Measurements from ENCODE around the gene VSIR.

The VSIR gene

GRCh38 chr10:71753960-71754505 lies 19.3 kb downstream of the VSIR start:
- H3K9ac ChIP-seq (ENCODE audit: low read depth, low read length): no peak overlapping the region
- H3K36me3 ChIP-seq (ENCODE audit: insufficient read depth, low read length): no peaks in the 10 kb centered on the region
- peaks cover 5% of the 10 kb centered on the region; the same call in 1 of the 2 replicates for H3K4me1 ChIP-seq (ENCODE audit: insufficient read depth, low read length)
- H3K9me3 ChIP-seq (ENCODE audit: control insufficient read depth, insufficient read depth, low read length): no peaks in the 10 kb centered on the region

DNA sequence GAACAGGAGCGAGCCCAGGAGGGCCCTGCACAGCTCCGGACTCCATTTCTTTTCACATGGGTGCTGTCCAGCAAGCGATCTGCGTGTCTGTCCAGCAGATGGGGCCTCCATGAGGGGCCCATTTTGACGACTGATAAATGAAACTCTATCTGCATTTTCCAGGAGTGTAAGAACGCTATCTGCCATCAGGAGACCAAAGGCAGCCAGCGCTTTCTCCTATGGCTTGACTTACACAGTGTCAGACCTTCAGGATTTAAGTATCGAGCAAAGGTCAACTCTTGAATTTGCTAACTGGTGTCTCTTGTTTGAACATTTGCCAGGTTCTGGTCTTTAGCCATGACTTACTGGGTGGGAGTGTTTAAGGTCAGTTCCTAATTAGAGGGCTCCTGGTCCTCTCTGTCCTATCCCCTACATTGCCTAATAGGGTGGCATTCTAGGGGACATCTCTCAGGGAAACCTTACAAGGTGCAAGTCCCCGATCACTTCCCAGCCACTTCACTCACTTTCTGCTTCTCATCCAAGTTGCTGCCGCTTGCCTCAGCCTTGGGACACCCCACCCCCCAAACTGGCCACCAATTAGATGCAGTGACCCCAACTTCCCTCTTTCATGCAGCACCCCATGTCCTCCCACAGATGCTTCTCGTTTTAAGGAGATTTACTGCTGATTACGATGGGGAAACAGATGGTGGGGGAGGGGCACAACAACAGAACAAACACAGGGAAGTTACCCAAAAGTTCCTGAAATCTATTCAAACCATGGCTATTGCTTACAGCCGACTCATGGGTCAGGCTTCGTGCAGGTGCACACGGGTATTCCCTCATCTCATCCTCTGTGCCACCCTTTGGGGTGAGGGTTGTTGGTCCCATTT lies 20.0 kb downstream of the VSIR start:
- Histone ChIP-seq H3K9me3 (ENCODE audit: control insufficient read depth, insufficient read depth, low read length) (no peaks in the 10 kb centered on the region), H3K9ac (ENCODE audit: low read depth, low read length) (no peak overlapping the region), H3K4me1 (ENCODE audit: insufficient read depth, low read length) (peaks cover 5% of the 10 kb centered on the region; the same call in 1 of the 2 replicates), H3K36me3 (ENCODE audit: insufficient read depth, low read length) (no peaks in the 10 kb centered on the region)

DNA sequence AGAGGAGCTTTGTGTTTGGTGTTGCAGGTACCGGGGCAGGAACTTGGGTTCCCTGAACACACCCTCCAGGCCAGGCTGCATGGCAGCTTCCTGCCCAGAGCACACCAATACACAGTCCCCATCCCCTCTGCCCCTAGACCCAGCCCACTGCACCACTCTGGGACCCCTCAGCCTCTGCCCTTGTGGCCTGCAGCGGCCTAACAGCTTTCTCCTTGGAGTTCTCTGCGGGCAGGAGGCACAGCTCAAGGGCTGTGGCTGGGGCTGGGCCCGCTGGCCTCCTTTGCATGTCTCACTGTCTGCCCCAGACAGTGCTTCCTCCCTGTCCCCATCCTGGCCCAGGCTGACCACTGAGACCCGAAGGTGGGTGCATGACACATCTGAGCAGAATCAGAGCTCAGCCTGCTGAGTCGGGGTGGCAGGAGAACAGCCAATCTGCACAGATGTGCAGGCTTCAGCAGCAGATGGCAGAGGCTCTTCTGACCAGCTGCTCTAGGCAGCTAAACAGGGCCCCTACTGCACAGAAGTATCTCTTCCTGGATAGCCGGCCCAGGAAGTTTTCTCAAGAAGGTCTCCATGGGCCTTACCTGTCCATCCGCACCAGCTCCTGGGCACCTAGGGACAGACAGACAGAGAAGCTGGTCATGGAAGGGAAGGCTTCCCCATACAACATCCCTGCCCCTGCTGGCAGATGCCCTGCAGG lies 20.8 kb downstream of the VSIR start:
- H3K36me3 ChIP-seq (ENCODE audit: insufficient read depth, low read length): no peaks in the 10 kb centered on the region
- H3K9me3 ChIP-seq (ENCODE audit: control insufficient read depth, insufficient read depth, low read length): no peaks in the 10 kb centered on the region
- peaks cover 4% of the 10 kb centered on the region; the same call in 1 of the 2 replicates for H3K4me1 ChIP-seq (ENCODE audit: insufficient read depth, low read length)
- no peak overlapping the region for H3K9ac ChIP-seq (ENCODE audit: low read depth, low read length)

- H3K9ac ChIP-seq (ENCODE audit: low read depth, low read length): no peak overlapping the region
- peaks cover 7% of the 10 kb centered on the region; the same call in 1 of the 2 replicates for H3K4me1 ChIP-seq (ENCODE audit: insufficient read depth, low read length)
- H3K36me3 ChIP-seq (ENCODE audit: insufficient read depth, low read length): no peaks in the 10 kb centered on the region
- H3K9me3 ChIP-seq (ENCODE audit: control insufficient read depth, insufficient read depth, low read length): no peaks in the 10 kb centered on the region
Observed at GRCh38 chr10:71751515-71752224, 21.6 kb downstream of the VSIR start.

- Histone ChIP-seq H3K36me3 (ENCODE audit: insufficient read depth, low read length) (no peaks in the 10 kb centered on the region), H3K9ac (ENCODE audit: low read depth, low read length) (no peak overlapping the region), H3K9me3 (ENCODE audit: control insufficient read depth, insufficient read depth, low read length) (no peaks in the 10 kb centered on the region), H3K4me1 (ENCODE audit: insufficient read depth, low read length) (peaks cover 12% of the 10 kb centered on the region; the same call in 1 of the 2 replicates)
Observed at GRCh38 chr10:71750986-71751385, 22.3 kb downstream of the VSIR start.

GRCh38 chr10:71750124-71750841 lies 23.0 kb downstream of the VSIR start:
- no peaks in the 10 kb centered on the region for H3K9me3 ChIP-seq (ENCODE audit: control insufficient read depth, insufficient read depth, low read length)
- H3K36me3 ChIP-seq (ENCODE audit: insufficient read depth, low read length): no peaks in the 10 kb centered on the region
- peaks cover 12% of the 10 kb centered on the region; the same call in 1 of the 2 replicates for H3K4me1 ChIP-seq (ENCODE audit: insufficient read depth, low read length)
- no peak overlapping the region for H3K9ac ChIP-seq (ENCODE audit: low read depth, low read length)

DNA sequence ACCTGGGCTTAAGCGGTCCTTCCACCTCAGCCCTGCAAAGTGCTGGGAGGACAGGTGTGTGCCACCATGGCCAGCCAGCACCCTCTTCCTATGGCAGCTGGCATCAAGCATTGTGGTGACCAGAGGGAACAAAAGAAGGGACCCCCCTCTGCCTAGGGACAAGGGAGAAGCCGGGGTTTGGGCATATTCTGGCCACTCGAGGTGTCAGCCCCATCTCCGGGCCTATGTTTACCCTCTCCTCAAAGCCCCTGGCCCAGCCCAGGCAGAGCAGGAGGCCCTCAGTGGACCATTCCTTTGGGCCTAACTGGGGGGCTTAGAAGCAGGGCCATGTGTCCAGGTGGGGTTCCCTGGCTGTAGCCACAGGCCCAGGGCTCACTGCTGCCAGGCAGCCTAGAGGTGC lies 23.9 kb downstream of the VSIR start:
- H3K9ac ChIP-seq (ENCODE audit: low read depth, low read length): no peak overlapping the region
- H3K36me3 ChIP-seq (ENCODE audit: insufficient read depth, low read length): no peaks in the 10 kb centered on the region
- no peaks in the 10 kb centered on the region for H3K9me3 ChIP-seq (ENCODE audit: control insufficient read depth, insufficient read depth, low read length)
- peaks cover 12% of the 10 kb centered on the region; the same call in 1 of the 2 replicates for H3K4me1 ChIP-seq (ENCODE audit: insufficient read depth, low read length)

GRCh38 chr10:71748671-71749191 lies 24.6 kb downstream of the VSIR start:
- H3K36me3 ChIP-seq (ENCODE audit: insufficient read depth, low read length): no peaks in the 10 kb centered on the region
- no peak overlapping the region for H3K9ac ChIP-seq (ENCODE audit: low read depth, low read length)
- peaks cover 12% of the 10 kb centered on the region; the same call in 1 of the 2 replicates for H3K4me1 ChIP-seq (ENCODE audit: insufficient read depth, low read length)
- no peaks in the 10 kb centered on the region for H3K9me3 ChIP-seq (ENCODE audit: control insufficient read depth, insufficient read depth, low read length)

DNA sequence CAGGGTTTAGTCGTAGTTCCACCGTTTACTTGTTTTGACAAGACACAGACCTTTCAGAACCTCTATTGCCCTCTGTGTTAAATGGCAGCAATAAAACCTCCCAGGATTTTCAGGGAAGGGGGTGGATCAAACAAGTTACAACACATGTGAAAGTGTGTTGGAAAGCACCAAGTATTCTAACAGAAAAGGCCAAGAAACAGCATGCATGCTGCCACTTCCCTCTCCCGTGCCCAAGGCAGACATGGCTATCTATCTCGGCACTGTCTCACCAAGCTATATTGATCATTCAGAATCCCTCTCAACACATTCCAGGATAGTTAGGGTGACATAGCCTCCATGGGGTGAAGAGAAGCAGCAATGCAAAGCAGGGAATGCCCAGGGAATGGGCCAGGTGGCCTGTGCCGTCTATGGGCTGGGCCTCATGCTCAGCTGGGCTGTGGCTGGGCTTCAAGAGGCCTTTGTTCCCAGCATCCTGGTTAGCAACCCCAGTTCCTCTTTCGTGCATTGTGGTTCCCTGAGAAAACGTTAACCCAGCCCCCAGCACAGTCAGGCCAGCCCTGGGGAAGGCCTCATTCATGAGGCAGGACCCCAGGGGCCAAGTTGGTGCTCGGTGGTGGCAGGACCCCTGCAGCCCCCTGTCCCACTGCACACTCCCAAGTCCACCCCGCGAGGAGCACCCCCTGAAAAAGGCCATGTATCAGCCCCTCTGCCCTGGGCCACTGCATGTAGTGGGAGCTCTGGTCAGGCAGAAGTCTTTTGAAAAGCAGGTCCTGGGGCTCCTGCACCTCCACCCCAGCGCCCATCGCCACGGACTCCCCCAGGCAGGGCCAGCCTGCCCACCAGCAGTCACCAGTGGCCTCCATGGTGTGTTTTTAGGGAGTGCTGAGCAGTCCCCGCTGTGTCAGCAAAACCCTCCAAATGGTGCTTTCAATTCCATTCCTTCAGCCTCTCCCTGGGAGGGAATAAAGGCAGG lies 25.5 kb downstream of the VSIR start:
- peaks cover 12% of the 10 kb centered on the region; the same call in 1 of the 2 replicates for H3K4me1 ChIP-seq (ENCODE audit: insufficient read depth, low read length)
- H3K36me3 ChIP-seq (ENCODE audit: insufficient read depth, low read length): no peaks in the 10 kb centered on the region
- no peaks in the 10 kb centered on the region for H3K9me3 ChIP-seq (ENCODE audit: control insufficient read depth, insufficient read depth, low read length)
- H3K9ac ChIP-seq (ENCODE audit: low read depth, low read length): no peak overlapping the region

DNA sequence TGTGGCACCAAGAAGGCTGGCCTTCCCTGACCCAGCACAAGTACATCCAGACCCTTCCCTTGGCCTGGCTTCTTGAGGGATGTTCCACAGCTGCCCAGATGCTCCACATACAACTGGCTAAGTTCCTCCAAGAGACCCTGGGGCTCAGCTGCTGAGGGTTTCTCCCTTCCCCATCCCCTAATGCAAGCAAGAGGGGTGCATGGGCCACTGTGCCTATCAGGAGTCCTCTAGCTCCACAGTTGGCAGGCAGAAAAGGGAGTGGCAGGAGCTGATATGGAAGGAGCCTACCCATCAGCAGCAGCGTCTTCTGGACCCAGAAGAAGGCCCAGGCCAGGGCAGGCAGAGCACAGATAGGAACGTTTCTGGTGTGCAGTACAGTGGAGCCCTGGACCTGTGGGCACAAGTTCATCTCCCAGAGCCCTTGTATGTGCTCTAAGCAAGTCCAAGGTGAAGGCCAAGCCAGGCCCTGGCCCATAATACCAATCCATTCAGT lies 26.2 kb downstream of the VSIR start:
- H3K4me1 ChIP-seq (ENCODE audit: insufficient read depth, low read length): peaks cover 12% of the 10 kb centered on the region; the same call in 1 of the 2 replicates
- H3K36me3 ChIP-seq (ENCODE audit: insufficient read depth, low read length): no peaks in the 10 kb centered on the region
- H3K9ac ChIP-seq (ENCODE audit: low read depth, low read length): no peak overlapping the region
- no peaks in the 10 kb centered on the region for H3K9me3 ChIP-seq (ENCODE audit: control insufficient read depth, insufficient read depth, low read length)

- Histone ChIP-seq H3K36me3 (ENCODE audit: insufficient read depth, low read length) (no peaks in the 10 kb centered on the region), H3K9me3 (ENCODE audit: control insufficient read depth, insufficient read depth, low read length) (no peaks in the 10 kb centered on the region), H3K4me1 (ENCODE audit: insufficient read depth, low read length) (peaks cover 12% of the 10 kb centered on the region; the same call in 1 of the 2 replicates), H3K9ac (ENCODE audit: low read depth, low read length) (no peak overlapping the region)
Observed at GRCh38 chr10:71746344-71747037, 26.8 kb downstream of the VSIR start.

DNA sequence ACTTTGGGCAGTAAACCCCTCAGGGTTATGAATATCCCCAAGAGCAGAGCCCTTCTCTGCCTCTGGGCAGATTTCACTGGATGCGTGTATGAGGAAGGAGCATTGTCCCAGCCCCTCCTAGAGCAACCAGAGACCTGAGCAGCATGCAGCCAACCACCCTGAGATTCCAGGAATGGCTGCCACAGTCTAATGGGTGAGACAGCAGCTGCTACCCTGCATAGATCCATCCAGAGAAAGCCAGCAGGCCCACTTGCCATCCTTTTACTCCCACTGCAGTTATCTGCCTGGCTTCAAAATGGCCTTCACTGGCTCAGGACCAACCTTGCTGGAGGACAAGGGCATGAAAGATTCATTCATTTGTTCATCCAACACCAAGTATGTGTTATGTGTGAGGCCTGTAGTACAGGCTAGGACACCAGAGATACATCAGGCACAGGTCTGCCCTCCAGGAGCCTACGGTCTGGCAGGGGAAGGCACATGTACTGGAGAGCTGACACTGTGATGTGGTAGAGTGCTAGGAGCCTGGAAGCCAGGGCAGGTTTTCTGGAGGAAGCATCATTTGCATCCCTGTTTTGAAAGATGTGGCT lies 27.6 kb downstream of the VSIR start:
- Histone ChIP-seq H3K4me1 (ENCODE audit: insufficient read depth, low read length) (peaks cover 12% of the 10 kb centered on the region; the same call in 1 of the 2 replicates), H3K36me3 (ENCODE audit: insufficient read depth, low read length) (no peaks in the 10 kb centered on the region), H3K9ac (ENCODE audit: low read depth, low read length) (no peak overlapping the region), H3K9me3 (ENCODE audit: control insufficient read depth, insufficient read depth, low read length) (no peaks in the 10 kb centered on the region)
